Right lobe of liver (tissue), 4 donors: ENCODE results near the gene PCDH7.

Source experiments
- CTCF ChIP-seq, 4 donors: fragments of 200-600 bp in 3 of 4; fragments of 450-650 bp in 1 of 4; IDR thresholded peaks; one replicate each; pipeline versions ENCODE4 v1.5.1 to v1.8.0; 2016 to 2022; ENCODE audit warnings: antibody characterized with exemption in 4 of 4, mild to moderate bottlenecking in 2 of 4
- POLR2A ChIP-seq: fragments of 450-650 bp; IDR thresholded peaks from one replicate; pipeline ENCODE4 v1.6.1; 2017; ENCODE audit warnings: antibody characterized with exemption, mild to moderate bottlenecking
- donor health status: DM: no; HTN: no; CAD: no.
- donor health status: DM: no; HTN: no; CAD: no.
- donor health status: DM: no; HTN: yes; CAD: no.

DNA sequence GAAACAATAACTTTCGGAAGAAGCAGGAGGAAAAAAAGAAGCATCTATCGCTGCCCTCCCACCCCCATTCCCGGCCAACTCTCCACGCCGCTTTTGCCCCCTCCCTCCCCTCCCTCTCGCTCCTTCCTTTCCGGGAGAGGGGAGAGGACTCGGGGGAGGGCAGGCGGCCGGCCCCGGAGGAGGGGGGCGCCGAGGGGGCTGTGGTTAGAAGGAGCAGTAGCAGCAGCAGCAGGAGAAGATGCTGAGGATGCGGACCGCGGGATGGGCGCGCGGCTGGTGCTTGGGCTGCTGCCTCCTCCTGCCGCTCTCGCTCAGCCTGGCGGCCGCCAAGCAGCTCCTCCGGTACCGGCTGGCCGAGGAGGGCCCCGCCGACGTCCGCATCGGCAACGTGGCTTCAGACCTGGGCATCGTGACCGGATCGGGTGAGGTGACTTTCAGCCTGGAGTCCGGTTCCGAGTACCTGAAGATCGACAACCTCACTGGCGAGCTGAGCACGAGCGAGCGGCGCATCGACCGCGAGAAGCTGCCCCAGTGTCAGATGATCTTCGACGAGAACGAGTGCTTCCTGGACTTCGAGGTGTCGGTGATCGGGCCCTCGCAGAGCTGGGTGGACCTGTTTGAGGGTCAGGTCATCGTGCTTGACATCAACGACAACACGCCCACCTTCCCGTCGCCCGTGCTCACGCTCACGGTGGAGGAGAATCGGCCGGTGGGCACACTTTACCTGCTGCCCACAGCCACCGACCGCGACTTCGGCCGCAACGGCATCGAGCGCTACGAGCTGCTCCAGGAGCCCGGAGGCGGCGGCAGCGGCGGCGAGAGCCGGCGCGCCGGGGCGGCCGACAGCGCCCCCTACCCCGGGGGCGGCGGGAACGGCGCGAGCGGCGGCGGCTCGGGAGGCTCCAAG lies 1.3 kb downstream of the PCDH7 start:
- TF ChIP-seq CTCF (IDR thresholded peaks at IDR 0.05) (peak in 3 of 4 donors; percentile 16 to 51 (median 19)), POLR2A (no peak)
